ENCODE measurements around the gene TOX2. TPM values are rescaled to one million over a fixed set of nuclear protein-coding genes. Genes with fewer than 3 reads are reported as not detected.
A peak's percentile ranks its signal among the peaks of the same experiment; 100 is the strongest.

The TOX2 gene
- total RNA-seq, 1 experiment from 2014 or later: 85.4 TPM

DNA sequence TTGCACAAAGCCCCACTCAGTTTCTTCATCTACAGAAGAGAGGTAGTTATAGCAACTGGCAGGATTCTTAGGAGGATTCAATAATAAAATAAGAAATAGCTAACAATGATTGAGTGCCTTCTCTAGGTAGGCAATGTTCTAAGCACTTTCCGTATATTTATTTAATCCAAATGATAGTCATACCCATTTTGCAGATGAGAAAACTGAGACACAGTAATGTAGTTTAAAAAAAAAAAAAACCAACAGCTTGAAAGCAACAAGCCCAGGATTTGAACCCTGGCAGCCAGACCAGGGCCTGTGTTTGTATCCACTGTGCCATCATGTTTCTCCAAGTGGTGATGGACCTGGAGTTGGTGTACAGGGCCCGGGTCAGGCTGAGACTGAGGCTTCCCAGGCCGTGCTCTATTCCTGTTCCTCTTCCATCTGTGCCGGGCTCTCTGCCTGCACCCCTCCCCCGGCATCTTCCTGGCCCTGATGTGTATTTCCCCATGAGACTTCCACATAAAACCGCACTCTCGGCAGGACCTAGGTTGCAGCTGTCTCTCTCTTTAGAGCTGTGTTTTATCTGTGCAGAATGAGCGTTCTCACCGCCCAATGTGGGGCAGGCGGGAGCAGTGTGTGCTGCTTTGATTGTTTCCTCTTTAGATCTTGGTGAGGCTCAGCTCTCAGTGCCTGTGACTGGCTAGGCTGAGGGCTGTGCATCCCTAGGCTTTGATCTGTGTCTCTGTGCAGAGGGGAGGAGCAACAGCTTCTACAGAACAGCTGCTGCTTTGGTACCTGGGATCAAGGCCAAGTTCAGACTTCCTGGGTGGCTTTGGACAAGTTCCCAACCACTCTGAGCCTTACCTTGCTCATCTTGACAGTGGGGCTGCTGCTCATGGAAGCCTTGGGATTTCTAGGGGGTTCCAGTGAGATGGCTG, 49.5 kb downstream of the TOX2 start:
- DNase-seq (ENCODE audit: low read depth, low spot score) (no peak), ATAC-seq (peak; percentile 31)
- Histone ChIP-seq H3K27ac (ENCODE audit: low read length) (peak overlapping the region; percentile 91), H3K4me3 (ENCODE audit: low read depth in 2 of 2, low read length in 2 of 2) (no peak overlapping the region), H3K9me3 (ENCODE audit: control insufficient read depth, insufficient read depth, low read depth, low read length) (no peaks in the 10 kb centered on the region), H3K36me3 (ENCODE audit: control insufficient read depth, insufficient read depth, low read length) (no peaks in the 10 kb centered on the region), H3K4me1 (ENCODE audit: control insufficient read depth, insufficient read depth, low read length) (peaks cover 62% of the 10 kb centered on the region), H3K27me3 (ENCODE audit: control insufficient read depth, insufficient read depth, low read length) (no peaks in the 10 kb centered on the region)
- intact Hi-C loops (cut with micrococcal nuclease; ENCODE audit: unreplicated experiment) (no loop called here), in situ Hi-C loops (cut with HindIII; ENCODE audit: low pct_unique_long_range_greater_than_20kb, low sequenced_read_pairs) (no loop called here)
- POLR2A ChIA-PET: no interaction called here
- no TSS peak for BruUV-seq (replicated peaks)
- TF ChIP-seq, protein P1, sequence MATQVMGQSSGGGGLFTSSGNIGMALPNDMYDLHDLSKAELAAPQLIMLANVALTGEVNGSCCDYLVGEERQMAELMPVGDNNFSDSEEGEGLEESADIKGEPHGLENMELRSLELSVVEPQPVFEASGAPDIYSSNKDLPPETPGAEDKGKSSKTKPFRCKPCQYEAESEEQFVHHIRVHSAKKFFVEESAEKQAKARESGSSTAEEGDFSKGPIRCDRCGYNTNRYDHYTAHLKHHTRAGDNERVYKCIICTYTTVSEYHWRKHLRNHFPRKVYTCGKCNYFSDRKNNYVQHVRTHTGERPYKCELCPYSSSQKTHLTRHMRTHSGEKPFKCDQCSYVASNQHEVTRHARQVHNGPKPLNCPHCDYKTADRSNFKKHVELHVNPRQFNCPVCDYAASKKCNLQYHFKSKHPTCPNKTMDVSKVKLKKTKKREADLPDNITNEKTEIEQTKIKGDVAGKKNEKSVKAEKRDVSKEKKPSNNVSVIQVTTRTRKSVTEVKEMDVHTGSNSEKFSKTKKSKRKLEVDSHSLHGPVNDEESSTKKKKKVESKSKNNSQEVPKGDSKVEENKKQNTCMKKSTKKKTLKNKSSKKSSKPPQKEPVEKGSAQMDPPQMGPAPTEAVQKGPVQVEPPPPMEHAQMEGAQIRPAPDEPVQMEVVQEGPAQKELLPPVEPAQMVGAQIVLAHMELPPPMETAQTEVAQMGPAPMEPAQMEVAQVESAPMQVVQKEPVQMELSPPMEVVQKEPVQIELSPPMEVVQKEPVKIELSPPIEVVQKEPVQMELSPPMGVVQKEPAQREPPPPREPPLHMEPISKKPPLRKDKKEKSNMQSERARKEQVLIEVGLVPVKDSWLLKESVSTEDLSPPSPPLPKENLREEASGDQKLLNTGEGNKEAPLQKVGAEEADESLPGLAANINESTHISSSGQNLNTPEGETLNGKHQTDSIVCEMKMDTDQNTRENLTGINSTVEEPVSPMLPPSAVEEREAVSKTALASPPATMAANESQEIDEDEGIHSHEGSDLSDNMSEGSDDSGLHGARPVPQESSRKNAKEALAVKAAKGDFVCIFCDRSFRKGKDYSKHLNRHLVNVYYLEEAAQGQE (IDR thresholded peaks at IDR 0.05; ENCODE audit: insufficient read depth in 1 of 2, low read depth in 2 of 2, low read length in 1 of 2): no peak
- TF ChIP-seq SIN3A (IDR thresholded peaks at IDR 0.05; ENCODE audit: borderline replicate concordance, insufficient read depth, low read depth, low read length) (no peak), TCF7L2 (IDR thresholded peaks at IDR 0.05; ENCODE audit: low read depth, low read length) (no peak), POLR2AphosphoS5 (IDR thresholded peaks at IDR 0.05; ENCODE audit: low read depth, low read length) (no peak)
- TF ChIP-seq, protein P2, sequence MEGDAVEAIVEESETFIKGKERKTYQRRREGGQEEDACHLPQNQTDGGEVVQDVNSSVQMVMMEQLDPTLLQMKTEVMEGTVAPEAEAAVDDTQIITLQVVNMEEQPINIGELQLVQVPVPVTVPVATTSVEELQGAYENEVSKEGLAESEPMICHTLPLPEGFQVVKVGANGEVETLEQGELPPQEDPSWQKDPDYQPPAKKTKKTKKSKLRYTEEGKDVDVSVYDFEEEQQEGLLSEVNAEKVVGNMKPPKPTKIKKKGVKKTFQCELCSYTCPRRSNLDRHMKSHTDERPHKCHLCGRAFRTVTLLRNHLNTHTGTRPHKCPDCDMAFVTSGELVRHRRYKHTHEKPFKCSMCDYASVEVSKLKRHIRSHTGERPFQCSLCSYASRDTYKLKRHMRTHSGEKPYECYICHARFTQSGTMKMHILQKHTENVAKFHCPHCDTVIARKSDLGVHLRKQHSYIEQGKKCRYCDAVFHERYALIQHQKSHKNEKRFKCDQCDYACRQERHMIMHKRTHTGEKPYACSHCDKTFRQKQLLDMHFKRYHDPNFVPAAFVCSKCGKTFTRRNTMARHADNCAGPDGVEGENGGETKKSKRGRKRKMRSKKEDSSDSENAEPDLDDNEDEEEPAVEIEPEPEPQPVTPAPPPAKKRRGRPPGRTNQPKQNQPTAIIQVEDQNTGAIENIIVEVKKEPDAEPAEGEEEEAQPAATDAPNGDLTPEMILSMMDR (IDR thresholded peaks at IDR 0.05): no peak
- CTCF ChIA-PET: interaction anchor here (0.5 kb wide), 1 partner anchor 8 kb away, joined by 3 read pairs; no protein-coding TSS in a partner anchor

DNA sequence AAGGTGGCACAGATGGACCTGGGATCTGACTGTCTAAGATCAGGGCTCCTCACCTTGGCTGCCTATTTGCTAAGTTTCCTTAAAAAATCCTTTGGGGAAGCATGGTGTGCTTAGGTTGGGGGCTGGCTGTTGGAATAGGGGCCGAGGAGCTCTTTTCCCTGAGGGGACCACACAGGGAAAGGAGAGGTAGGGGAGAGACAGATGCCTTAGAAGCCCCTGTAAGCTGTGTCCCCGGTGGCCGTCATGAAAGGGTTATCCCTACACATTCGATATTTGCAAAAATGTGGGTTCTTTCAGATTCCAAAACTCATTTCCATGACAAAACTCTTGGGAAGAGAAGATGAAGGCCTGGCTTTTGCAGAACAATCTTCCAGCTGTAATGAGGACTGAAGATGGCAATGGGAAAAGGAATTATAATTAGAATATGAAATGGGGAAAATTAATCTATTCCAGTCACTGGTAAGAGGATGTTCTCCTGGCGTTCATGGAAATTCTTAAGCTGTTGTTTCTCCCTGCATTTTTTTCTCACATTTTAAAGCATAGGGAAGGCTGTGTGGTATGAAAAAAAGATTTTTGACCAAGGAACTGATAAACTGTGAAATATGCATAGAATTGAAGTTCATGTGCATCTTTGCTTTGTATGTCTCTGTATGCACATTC, 53.8 kb downstream of the TOX2 start:
- in situ Hi-C loops (cut with HindIII; ENCODE audit: low pct_unique_long_range_greater_than_20kb, low sequenced_read_pairs): no loop called here
- DNase-seq (ENCODE audit: low read depth, low spot score): no peak
- TF ChIP-seq TCF7L2 (IDR thresholded peaks at IDR 0.05; ENCODE audit: low read depth, low read length): no peak
- TF ChIP-seq SIN3A (IDR thresholded peaks at IDR 0.05; ENCODE audit: borderline replicate concordance, insufficient read depth, low read depth, low read length): no peak
- TF ChIP-seq, protein P2 (IDR thresholded peaks at IDR 0.05): no peak
- TF ChIP-seq POLR2AphosphoS5 (IDR thresholded peaks at IDR 0.05; ENCODE audit: low read depth, low read length): no peak
- TF ChIP-seq, protein P1 (IDR thresholded peaks at IDR 0.05; ENCODE audit: insufficient read depth in 1 of 2, low read depth in 2 of 2, low read length in 1 of 2): no peak
- CTCF ChIA-PET: no interaction called here
- intact Hi-C loops (cut with micrococcal nuclease; ENCODE audit: unreplicated experiment): no loop called here
- no peak overlapping the region for H3K4me3 ChIP-seq (ENCODE audit: low read depth in 2 of 2, low read length in 2 of 2)
- H3K36me3 ChIP-seq (ENCODE audit: control insufficient read depth, insufficient read depth, low read length): no peaks in the 10 kb centered on the region
- POLR2A ChIA-PET: no interaction called here
- peaks cover 27% of the 10 kb centered on the region for H3K4me1 ChIP-seq (ENCODE audit: control insufficient read depth, insufficient read depth, low read length)
- no peaks in the 10 kb centered on the region for H3K9me3 ChIP-seq (ENCODE audit: control insufficient read depth, insufficient read depth, low read depth, low read length)
- no peaks in the 10 kb centered on the region for H3K27me3 ChIP-seq (ENCODE audit: control insufficient read depth, insufficient read depth, low read length)
- no TSS peak for BruUV-seq (replicated peaks)
- H3K27ac ChIP-seq (ENCODE audit: low read length): no peak overlapping the region
- no peak for ATAC-seq

Data from Panc1 (cell line).